Measurements from ENCODE around the gene NOTCH2.
"Not testable (repeated sequence)": the region's sequence is repeated elsewhere in the genome, so short reads cannot be mapped to it uniquely, and the experiment has no call there.

Gene NOTCH2

DNA sequence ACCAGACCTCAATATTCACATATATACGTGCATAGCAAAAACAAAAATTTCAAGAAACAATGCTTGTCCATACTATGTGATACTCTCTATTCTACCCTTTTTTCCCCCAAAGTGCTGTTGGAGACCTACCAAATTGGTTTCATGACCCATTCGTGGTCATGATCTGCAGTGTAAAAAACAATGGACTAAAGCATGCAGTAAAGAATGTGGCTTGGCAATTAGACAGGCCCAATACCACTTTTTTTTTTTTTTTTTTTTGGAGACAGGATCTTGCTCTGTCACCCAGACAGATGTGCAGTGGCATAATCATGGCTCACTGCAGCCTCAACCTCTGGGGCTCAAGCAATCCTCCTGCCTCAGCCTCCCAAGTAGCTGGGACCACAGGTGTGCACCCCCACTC is 21.3 kb downstream of the NOTCH2 start:
- not testable (repeated sequence) for DNase-seq

GRCh38 chr1:120041771-120042170 is 27.7 kb downstream of the NOTCH2 start:
- DNase-seq: not testable (repeated sequence)

GRCh38 chr1:120032253-120032652 is 37.2 kb downstream of the NOTCH2 start:
- not testable (repeated sequence) for DNase-seq

- not testable (repeated sequence) for DNase-seq
Observed at GRCh38 chr1:120023791-120024190, 45.7 kb downstream of the NOTCH2 start.

DNA sequence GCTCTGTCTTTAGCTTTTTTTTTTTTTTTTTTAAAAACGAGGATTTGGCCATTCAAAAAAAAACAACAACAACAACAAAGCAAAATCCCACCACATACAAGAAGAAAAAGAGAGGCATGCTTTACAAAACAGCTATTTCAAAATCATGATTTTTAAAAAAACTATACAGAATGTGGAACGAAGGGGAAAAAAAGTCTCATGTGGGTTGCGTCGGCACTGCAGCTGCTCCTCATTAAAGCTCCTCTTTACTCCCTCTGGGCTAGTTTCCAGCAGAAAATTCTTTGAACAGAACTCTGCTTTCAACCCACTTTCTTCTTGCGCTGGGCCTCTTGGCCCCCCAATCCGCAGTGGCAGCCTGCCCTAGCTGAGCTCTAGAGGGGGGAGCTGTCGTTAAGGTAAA is 54.5 kb downstream of the NOTCH2 start:
- not testable (repeated sequence) for DNase-seq

DNA sequence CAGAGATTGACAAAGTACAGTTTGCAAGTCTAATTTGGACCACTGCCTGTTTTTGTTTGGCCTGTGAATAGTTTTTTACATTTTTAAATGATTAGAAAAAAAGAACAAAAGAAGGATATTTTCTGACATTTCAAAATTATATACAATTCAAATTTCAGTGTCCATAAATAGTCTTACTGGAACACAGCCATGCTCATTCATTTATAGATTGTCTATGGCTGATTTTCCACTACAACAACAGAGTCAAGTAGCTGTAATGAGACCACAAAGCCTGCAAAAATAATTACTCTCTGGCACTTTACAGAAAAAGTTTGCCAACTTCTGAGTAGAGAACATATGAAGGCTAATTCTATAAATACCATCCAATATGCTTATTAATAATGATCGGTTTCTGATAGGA is 61.1 kb downstream of the NOTCH2 start:
- DNase-seq: not testable (repeated sequence)

GRCh38 chr1:120007850-120008249 is 61.6 kb downstream of the NOTCH2 start:
- not testable (repeated sequence) for DNase-seq

DNA sequence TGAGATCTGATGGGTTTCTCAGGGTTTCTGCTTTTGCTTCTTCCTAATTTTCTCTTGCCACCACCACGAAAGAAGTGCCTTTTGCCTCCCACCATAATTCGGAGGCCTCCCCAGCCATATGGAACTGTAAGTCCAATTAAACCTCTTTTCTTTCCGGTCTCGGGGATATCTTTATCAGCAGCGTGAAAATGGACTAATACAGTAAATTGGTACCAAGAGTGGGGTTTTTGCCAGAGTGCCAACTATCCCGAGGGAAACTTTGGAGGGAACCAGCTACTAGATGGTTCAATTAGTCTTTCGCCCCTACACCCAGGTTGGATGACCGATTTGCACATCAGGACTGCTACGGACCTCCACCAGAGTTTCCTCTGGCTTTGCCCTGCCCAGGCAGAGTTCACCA is 68.4 kb downstream of the NOTCH2 start:
- DNase-seq: not testable (repeated sequence)

DNA sequence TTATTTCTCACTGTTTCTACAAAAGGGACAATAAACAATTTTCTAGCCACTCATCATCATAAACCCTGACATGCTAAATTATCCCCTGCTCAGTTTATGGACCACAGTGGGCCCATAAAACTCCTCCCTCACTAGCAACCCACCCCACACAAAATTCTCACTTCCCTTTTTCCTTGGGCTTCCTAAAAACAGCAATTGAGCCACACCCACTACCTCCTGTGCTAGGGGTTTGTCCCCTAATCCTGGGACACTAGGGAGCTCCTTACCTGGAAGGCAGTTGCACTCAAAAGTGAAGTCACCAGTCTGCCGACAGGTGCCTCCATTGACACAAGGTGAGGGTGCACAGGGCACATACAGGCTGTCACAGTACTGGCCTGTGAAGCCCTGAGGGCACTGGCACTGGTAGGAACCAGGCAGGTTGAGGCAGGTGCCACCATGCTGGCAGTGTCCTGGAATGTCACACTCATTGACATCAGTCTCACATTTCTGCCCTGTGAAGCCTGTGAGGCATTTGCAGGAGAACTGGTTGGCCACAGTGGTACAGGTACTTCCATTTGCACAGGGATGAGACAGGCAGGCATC is 72.6 kb downstream of the NOTCH2 start:
- DNase-seq: not testable (repeated sequence)

- DNase-seq: not testable (repeated sequence)
Observed at GRCh38 chr1:119995975-119996374, 73.5 kb downstream of the NOTCH2 start.

DNA sequence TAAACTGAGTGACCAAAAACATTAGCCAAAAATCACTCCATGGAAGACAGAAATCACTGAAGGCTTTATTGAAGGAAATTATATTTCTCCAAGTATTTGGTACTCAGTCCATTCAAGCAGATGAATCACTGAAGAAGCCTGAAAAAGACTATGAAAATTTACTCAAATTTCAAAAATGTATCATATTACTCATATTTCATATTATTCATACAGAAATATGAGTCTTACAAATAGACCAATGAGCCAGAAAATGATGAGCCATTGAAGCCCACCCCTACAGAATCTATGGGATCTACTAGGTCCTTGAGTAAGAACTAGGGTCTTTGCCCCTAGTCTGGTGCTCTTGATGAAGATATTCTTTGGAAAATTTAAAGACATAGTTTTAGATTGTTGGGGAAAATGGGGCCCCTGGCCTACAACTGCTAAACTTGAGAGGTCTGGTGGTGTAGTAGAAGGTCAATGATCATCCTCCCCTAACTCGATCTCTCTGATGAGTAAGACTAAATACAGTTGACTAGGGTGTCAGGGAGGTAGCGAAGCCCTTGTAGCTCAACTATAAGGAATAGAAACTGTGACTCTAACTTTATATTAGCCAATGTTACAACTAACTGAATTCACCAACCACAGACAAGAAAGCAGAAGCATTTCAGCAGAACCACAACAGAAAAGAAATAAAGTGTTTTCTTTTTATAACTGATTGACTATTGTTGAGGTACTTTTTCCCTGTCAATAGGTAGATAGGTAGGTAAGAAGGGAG is 81.0 kb downstream of the NOTCH2 start:
- DNase-seq: no peak

DNA sequence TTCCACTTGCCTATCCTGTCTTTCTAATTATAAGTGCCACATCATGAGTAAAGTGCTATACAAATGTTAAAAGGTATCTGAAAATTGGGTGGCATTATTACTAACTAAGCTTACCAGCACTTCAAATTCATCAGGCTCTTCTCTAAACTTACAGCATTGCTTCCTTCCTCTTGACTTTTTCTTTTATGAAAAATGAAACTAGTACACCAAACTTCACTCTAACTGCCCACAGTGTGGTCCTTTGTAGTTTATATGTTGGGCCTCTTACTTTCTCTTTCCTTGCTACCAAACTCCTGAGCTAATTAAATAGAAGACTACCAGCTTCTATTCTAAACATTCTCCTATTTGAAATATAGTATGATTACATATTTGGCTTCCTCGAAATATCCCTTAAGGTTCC is 81.8 kb downstream of the NOTCH2 start:
- DNase-seq: no peak

DNA sequence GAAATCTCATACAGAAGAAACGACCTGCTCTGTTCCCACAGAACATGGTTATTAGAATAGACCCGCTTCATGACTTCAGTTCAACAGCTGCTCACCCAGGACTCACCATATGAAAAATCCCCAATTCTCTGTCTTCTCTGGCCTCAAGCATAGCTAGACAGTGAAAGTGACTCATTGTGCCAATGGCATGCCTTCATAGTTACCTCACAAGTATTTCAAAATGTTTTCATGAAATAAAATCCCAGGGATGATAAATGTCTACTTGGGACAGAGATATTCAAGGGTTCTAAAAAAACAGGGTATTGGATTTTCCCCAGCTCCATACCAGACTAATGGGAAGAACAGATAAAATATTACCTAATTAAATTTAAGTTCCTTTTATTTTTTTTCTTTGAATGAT is 82.3 kb downstream of the NOTCH2 start:
- DNase-seq: no peak

DNA sequence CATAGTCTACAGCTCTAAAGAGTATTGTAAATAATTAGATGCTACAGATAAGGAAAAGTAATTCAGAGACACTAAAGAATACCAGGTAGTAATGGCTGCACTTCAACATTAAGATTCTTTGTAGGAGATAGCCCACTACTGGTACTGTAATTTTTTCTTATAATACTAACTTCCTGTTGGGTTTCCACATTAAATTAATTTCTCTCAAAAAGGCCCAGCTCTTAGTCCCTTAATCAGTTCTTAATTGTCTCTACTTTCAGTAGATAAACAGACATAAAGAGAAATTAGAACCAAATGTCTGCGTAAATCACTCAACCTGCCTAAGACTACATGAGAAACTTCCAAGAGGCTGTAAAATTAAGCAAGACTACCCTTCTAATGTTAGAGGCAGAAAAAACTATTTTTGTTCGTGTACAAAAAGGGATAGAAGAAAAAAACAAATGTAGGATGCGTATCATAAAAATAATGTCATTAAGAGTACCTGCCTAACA is 83.4 kb downstream of the NOTCH2 start:
- DNase-seq: no peak

DNA sequence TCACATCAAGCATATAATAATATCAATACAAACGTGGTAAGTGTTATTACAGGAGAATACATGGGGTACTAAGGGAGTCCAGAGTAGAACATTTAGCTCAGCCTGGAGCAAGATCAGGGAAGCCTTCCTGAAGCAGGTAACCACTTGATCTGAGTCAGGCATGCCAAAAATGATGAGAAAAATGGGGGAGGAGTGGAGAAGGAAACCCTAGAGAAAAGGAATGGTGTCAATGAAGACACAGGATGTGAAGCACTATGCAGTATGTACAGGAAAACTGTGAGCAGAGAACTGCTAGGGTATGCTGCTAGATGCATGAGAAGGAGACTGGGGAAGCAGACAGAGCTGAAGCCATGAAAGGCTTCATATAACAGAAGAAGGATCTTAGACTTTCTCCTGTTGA is 84.7 kb downstream of the NOTCH2 start:
- no peak for DNase-seq

- DNase-seq: no peak
Observed at GRCh38 chr1:119981986-119982815, 87.3 kb downstream of the NOTCH2 start.

- no peak for DNase-seq
Observed at GRCh38 chr1:119981496-119981895, 88.0 kb downstream of the NOTCH2 start.

- DNase-seq: no peak
Observed at GRCh38 chr1:119978018-119978505, 91.4 kb downstream of the NOTCH2 start.

DNA sequence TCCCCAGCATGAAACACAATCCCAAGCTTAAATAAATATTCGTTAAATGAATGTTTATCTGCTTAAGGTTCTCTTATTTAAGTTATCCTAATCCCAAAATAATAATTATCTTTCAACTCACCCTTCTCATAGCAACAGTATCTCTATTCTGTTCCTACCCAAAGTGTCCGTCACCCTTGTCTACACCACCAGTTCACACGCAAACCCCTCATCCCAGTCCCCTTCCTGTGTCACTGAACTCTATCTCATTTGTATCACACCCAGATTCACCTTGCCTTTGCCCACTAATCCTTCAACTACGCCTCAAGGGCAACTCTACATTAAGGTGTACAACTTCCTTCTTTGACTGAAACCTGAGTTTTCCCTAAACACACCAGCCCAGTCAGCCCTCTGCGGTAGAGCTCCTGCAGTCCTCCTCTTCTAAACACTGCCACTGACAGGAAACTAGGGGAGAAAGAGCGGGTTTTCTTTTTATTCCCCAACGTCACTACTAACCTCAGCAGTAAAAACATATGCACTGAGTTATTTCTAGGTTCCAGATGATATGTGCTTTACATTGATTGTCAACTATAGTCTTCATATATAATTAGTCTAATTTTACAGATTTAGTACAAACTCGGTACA is 92.2 kb downstream of the NOTCH2 start:
- not testable (repeated sequence) for DNase-seq

DNA sequence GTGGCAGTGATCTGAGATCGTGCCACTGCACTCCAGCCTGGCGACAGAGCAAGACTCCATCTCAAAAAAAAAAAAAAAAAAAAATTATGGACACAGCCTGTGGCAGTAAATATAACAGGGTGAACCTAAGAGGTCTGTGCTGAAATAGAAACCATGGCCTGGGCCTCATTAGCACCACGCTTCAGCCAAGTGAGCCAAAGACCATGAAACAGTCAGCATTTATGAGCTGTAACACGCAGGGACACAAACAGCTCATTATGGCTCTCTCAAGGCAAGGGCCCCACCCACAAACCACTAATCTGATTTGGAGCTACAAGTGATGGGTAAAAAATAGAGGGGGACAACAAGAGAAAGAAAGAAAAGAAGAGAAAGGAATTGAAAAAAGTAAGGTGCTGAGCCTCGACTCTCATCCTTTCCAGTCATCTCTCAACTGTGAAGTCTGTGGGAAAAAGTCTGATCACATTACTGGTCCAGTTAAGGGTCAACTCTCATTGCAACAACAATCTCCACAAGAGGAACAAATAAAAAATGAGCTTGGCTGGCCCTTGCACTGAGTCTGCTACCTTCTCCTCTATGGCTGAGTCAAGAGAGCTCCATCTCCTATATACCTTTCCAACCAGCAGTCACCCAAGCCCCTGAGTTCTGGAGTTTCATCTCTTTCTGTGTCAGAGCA is 93.7 kb downstream of the NOTCH2 start:
- not testable (repeated sequence) for DNase-seq

GRCh38 chr1:119975006-119975405 is 94.5 kb downstream of the NOTCH2 start:
- DNase-seq: no peak

GRCh38 chr1:119974013-119974412 is 95.4 kb downstream of the NOTCH2 start:
- no peak for DNase-seq
